Neural progenitor cell (in vitro differentiated cells): Measurements from ENCODE around the gene TECR. TPM values are rescaled to one million over a fixed set of nuclear protein-coding genes. Genes with fewer than 3 reads are reported as not detected.
"Not testable (repeated sequence)": the region's sequence is repeated elsewhere in the genome, so short reads cannot be mapped to it uniquely, and the experiment has no call there.

Source experiments
- DNase-seq: peaks from one replicate; pipeline ENCODE4 v3.0.0-alpha.2; 2016; ENCODE audit warnings: low spot score
- H2AFZ ChIP-seq: fragments of 200-600 bp; sonication (generic); replicated peaks from 2 replicates; pipeline ENCODE4 v1.6.1; 2016; ENCODE audit warnings: antibody characterized with exemption
- H3F3A ChIP-seq: fragments of 200-600 bp; sonication (generic); 2 replicates; pipeline ENCODE4 v1.6.1; 2016; ENCODE audit warnings: antibody characterized with exemption, low read depth
- H3K27ac ChIP-seq: fragments of 200-600 bp; sonication (generic); 2 replicates; pipeline ENCODE4 v1.5.1; 2016; ENCODE audit warnings: mild to moderate bottlenecking
- H3K27me3 ChIP-seq: fragments of 200-600 bp; sonication (generic); 2 replicates; pipeline ENCODE4 v1.6.1; 2016; ENCODE audit warnings: mild to moderate bottlenecking, moderate library complexity
- H3K36me3 ChIP-seq: fragments of 200-600 bp; sonication (generic); 2 replicates; pipeline ENCODE4 v1.5.1; 2016
- H3K4me1 ChIP-seq: fragments of 200-600 bp; sonication (generic); 2 replicates; pipeline ENCODE4 v1.6.1; 2016; ENCODE audit warnings: mixed run types
- H3K4me2 ChIP-seq: fragments of 200-600 bp; sonication (generic); 2 replicates; pipeline ENCODE4 v1.6.1; 2016
- H3K4me3 ChIP-seq: fragments of 200-600 bp; sonication (generic); 2 replicates; pipeline ENCODE4 v1.5.1; 2016
- H3K79me2 ChIP-seq: fragments of 200-600 bp; sonication (generic); 2 replicates; pipeline ENCODE4 v1.6.1; 2016; ENCODE audit warnings: low read depth
- H3K9ac ChIP-seq: fragments of 200-600 bp; sonication (generic); 2 replicates; pipeline ENCODE4 v1.6.1; 2016
- H3K9me3 ChIP-seq: fragments of 200-600 bp; sonication (generic); 2 replicates; pipeline ENCODE4 v1.5.1; 2016; ENCODE audit warnings: low read depth
- H4K20me1 ChIP-seq: fragments of 200-600 bp; sonication (generic); 2 replicates; pipeline ENCODE4 v1.6.1; 2016; ENCODE audit warnings: low read depth
- H3K27ac Mint-ChIP-seq: 3 replicates; pipeline ENCODE4 v1.8.0; 2021; ENCODE audit warnings: mixed read lengths
- H3K27me3 Mint-ChIP-seq: 2 replicates; pipeline ENCODE4 v1.8.0; 2022; ENCODE audit warnings: low read depth, mild to moderate bottlenecking, inconsistent platforms, moderate library complexity, mixed read lengths; ENCODE audit not compliant: insufficient read depth
- H3K36me3 Mint-ChIP-seq: 3 replicates; pipeline ENCODE4 v1.8.0; 2021; ENCODE audit warnings: mixed read lengths
- H3K4me1 Mint-ChIP-seq: 3 replicates; pipeline ENCODE4 v1.8.0; 2021; ENCODE audit warnings: mixed read lengths
- H3K4me3 Mint-ChIP-seq: 3 replicates; pipeline ENCODE4 v1.8.0; 2021; ENCODE audit warnings: mild to moderate bottlenecking, moderate library complexity, mixed read lengths
- H3K9me3 Mint-ChIP-seq: 3 replicates; pipeline ENCODE4 v1.8.0; 2020; ENCODE audit warnings: mixed read lengths
- CTCF ChIP-seq: fragments of 200-600 bp; sonication (generic); IDR thresholded peaks from 2 replicates; pipeline ENCODE4 v1.5.1; 2017; ENCODE audit warnings: antibody characterized with exemption, mild to moderate bottlenecking
- EZH2 ChIP-seq: fragments of 200-600 bp; sonication (generic); IDR thresholded peaks from 2 replicates; pipeline ENCODE4 v1.6.1; 2017; ENCODE audit warnings: antibody characterized with exemption, mild to moderate bottlenecking, moderate library complexity
- EZH2phosphoT487 ChIP-seq: fragments of 200-600 bp; sonication (generic); IDR thresholded peaks from 2 replicates; pipeline ENCODE4 v1.6.1; 2017; ENCODE audit warnings: antibody characterized with exemption
- total RNA-seq: library from RNA; depleted of rRNA; stranded (reverse); fragments of >200 nt; gene quantifications from 2 replicates; pipeline ENCODE4 v1.2.3, GENCODE V29; 2015; ENCODE audit warnings: low replicate concordance

Gene TECR
- total RNA-seq, 1 donor from 2014 or later, result 41.9 TPM

- no peaks in the 10 kb centered on the region for H3K4me1 ChIP-seq
- no peaks in the 10 kb centered on the region for H3K9me3 Mint-ChIP-seq
- H4K20me1 ChIP-seq, result peaks cover 45% of the 10 kb centered on the region
- no peaks in the 10 kb centered on the region for H3K36me3 ChIP-seq
- peaks cover 83% of the 10 kb centered on the region for H3K79me2 ChIP-seq
- H3K27me3 Mint-ChIP-seq, result peaks cover 2% of the 10 kb centered on the region
- TF ChIP-seq CTCF, result no peak
- no peak for TF ChIP-seq EZH2
- H3K27ac ChIP-seq, result no peak overlapping the region
- no peak overlapping the region for H3K27ac Mint-ChIP-seq
- peaks cover 4% of the 10 kb centered on the region for H3K36me3 Mint-ChIP-seq
- H3K4me1 Mint-ChIP-seq, result peaks cover 15% of the 10 kb centered on the region
- no peaks in the 10 kb centered on the region for H3K9me3 ChIP-seq
- no peak overlapping the region for H2AFZ ChIP-seq
- H3K9ac ChIP-seq, result no peak overlapping the region
- peak; percentile 95 for DNase-seq
- H3F3A ChIP-seq, result peaks cover 17% of the 10 kb centered on the region
- H3K27me3 ChIP-seq, result no peaks in the 10 kb centered on the region
- H3K4me3 Mint-ChIP-seq, result no peak overlapping the region
- H3K4me3 ChIP-seq, result no peak overlapping the region
- peak overlapping the region; percentile 42 for H3K4me2 ChIP-seq
Observed at GRCh38 chr19:14536926-14537692, 7.7 kb downstream of the TECR start.

- peaks cover 2% of the 10 kb centered on the region for H3K27me3 Mint-ChIP-seq
- no peaks in the 10 kb centered on the region for H3K27me3 ChIP-seq
- peaks cover 83% of the 10 kb centered on the region for H3K79me2 ChIP-seq
- no peak overlapping the region for H3K27ac ChIP-seq
- H4K20me1 ChIP-seq, result peaks cover 57% of the 10 kb centered on the region
- H3K36me3 ChIP-seq, result no peaks in the 10 kb centered on the region
- no peak overlapping the region for H3K9ac ChIP-seq
- no peaks in the 10 kb centered on the region for H3K9me3 Mint-ChIP-seq
- H3K36me3 Mint-ChIP-seq, result no peaks in the 10 kb centered on the region
- TF ChIP-seq EZH2 (no peak), CTCF (no peak), EZH2phosphoT487 (no peak)
- H3F3A ChIP-seq, result peaks cover 7% of the 10 kb centered on the region
- no peak overlapping the region for H2AFZ ChIP-seq
- H3K4me3 Mint-ChIP-seq, result no peak overlapping the region
- H3K9me3 ChIP-seq, result no peaks in the 10 kb centered on the region
- no peaks in the 10 kb centered on the region for H3K4me1 ChIP-seq
- no peak overlapping the region for H3K4me3 ChIP-seq
- H3K4me1 Mint-ChIP-seq, result peaks cover 12% of the 10 kb centered on the region
- DNase-seq, result no peak
- H3K4me2 ChIP-seq, result no peak overlapping the region
- no peak overlapping the region for H3K27ac Mint-ChIP-seq
Observed at GRCh38 chr19:14540741-14541525, 11.5 kb downstream of the TECR start.

- H3K27me3 ChIP-seq, H3K36me3 Mint-ChIP-seq, H3K4me3 ChIP-seq, H3K4me3 Mint-ChIP-seq, H2AFZ ChIP-seq, H3K4me1 ChIP-seq, H3K27me3 Mint-ChIP-seq, H3K9me3 ChIP-seq, H3K27ac ChIP-seq, H3F3A ChIP-seq, H3K9me3 Mint-ChIP-seq, H3K36me3 ChIP-seq, H3K4me2 ChIP-seq, H3K9ac ChIP-seq, DNase-seq, H3K27ac Mint-ChIP-seq: not testable (repeated sequence)
- Histone ChIP-seq H4K20me1 (peaks cover 54% of the 10 kb centered on the region), H3K79me2 (peaks cover 86% of the 10 kb centered on the region)
- H3K4me1 Mint-ChIP-seq, result peaks cover 10% of the 10 kb centered on the region
Observed at GRCh38 chr19:14541979-14542378, 12.6 kb downstream of the TECR start.
